AG04450 (cell line): Measurements from ENCODE around the gene ABHD1. TPM values are rescaled to one million over a fixed set of nuclear protein-coding genes. Genes with fewer than 3 reads are reported as not detected.

Source experiments
- CTCF ChIA-PET: fragments of 300-600, 350-600 bp; formaldehyde crosslinking; extraction: SDS; loops from one replicate; lab custom pipeline; 2022; ENCODE audit warnings: antibody characterized with exemption, inconsistent platforms; lab: Charles Lee
- POLR2A ChIA-PET: fragments of 350-600 bp; formaldehyde crosslinking; extraction: SDS; loops from one replicate; lab custom pipeline; 2021; ENCODE audit warnings: antibody characterized with exemption, inconsistent platforms; lab: Yijun Ruan, JAX
- DNase-seq: peaks from one replicate; pipeline ENCODE4 v3.0.0-alpha.2; 2011; ENCODE audit warnings: low read depth, low spot score
- H3K27ac ChIP-seq: one replicate; pipeline ENCODE4 v1.5.1; 2012; ENCODE audit warnings: low read depth, low read length, control low read depth
- H3K27me3 ChIP-seq: one replicate; pipeline ENCODE4 v1.6.0; 2012; ENCODE audit warnings: low read length; ENCODE audit not compliant: control insufficient read depth, insufficient read depth
- H3K4me3 ChIP-seq: 2 replicates; pipeline ENCODE4 v1.5.1; 2011; ENCODE audit warnings: mild to moderate bottlenecking, low read depth, low read length, control low read depth
- H3K9me3 ChIP-seq: 2 replicates; pipeline ENCODE4 v1.5.1; 2012; ENCODE audit warnings: low read length; ENCODE audit not compliant: control insufficient read depth, insufficient read depth
- CTCF ChIP-seq: IDR thresholded peaks from 2 replicates; pipeline ENCODE4 v1.5.1; 2011; ENCODE audit warnings: low read depth, low read length, control low read depth, inconsistent platforms
- polyA plus RNA-seq: library from polyadenylated mRNA; depleted of rRNA; stranded (reverse); fragments of >200 nt; gene quantifications from 2 replicates; pipeline ENCODE4 v1.2.3, GENCODE V29; 2011

ABHD1 gene
- polyA plus RNA-seq, 1 experiment = 0.10 TPM

GRCh38 chr2:27147935-27148334 is 24.3 kb downstream of the ABHD1 start:
- Histone ChIP-seq H3K27me3 (peaks cover 24% of the 10 kb centered on the region), H3K27ac (no peak overlapping the region), H3K9me3 (no peaks in the 10 kb centered on the region; the same call in 1 of the 2 replicates), H3K4me3 (no peak overlapping the region)
- ChIA-PET POLR2A (interaction anchor here (0.5 kb wide), 1 partner anchor 57 kb away, joined by 3 read pairs; no protein-coding TSS in a partner anchor), CTCF (interaction anchor here (1.1 to 1.5 kb wide), 2 partner anchors 14 to 44 kb away, joined by 3 to 5 read pairs; partner anchors contain the start of gene PREB)
- no peak for TF ChIP-seq CTCF
- no peak for DNase-seq

GRCh38 chr2:27148801-27149439 is 25.3 kb downstream of the ABHD1 start, which contains the start of gene TCF23:
Gene TCF23 (plus strand): TSS chr2:27149004. CDS start chr2:27149134, 130 bp downstream.
- no peak for DNase-seq
- ChIA-PET CTCF (interaction anchor here (0.9 to 1.1 kb wide), 2 partner anchors 43 to 47 kb away, joined by 3 read pairs; no protein-coding TSS in a partner anchor), POLR2A (interaction anchor here (0.5 kb wide), 1 partner anchor 58 kb away, joined by 3 read pairs; no protein-coding TSS in a partner anchor)
- no peak within 1 kb of the TSS for H3K4me3 ChIP-seq
- peaks cover 19% of the 10 kb centered on the region for H3K27me3 ChIP-seq
- H3K9me3 ChIP-seq = no peaks in the 10 kb centered on the region; the same call in 1 of the 2 replicates
- TF ChIP-seq CTCF = no peak
- no peak within 1 kb of the TSS for H3K27ac ChIP-seq

- ChIA-PET CTCF (interaction anchor here (0.6 to 1.4 kb wide), 3 partner anchors 16 to 48 kb away, joined by 3 read pairs; no protein-coding TSS in a partner anchor), POLR2A (no interaction called here)
- DNase-seq = no peak
- Histone ChIP-seq H3K27me3 (peaks cover 19% of the 10 kb centered on the region), H3K9me3 (no peaks in the 10 kb centered on the region; the same call in 1 of the 2 replicates), H3K4me3 (no peak overlapping the region), H3K27ac (no peak overlapping the region)
- TF ChIP-seq CTCF = no peak
Measured at GRCh38 chr2:27149570-27150405, 26.2 kb downstream of the ABHD1 start.

GRCh38 chr2:27150639-27151230 is 27.1 kb downstream of the ABHD1 start:
- H3K27ac ChIP-seq = no peak overlapping the region
- H3K4me3 ChIP-seq = no peak overlapping the region
- TF ChIP-seq CTCF = no peak
- no peak for DNase-seq
- CTCF ChIA-PET = interaction anchor here (0.6 to 1.4 kb wide), 3 partner anchors 17 to 40 kb away, joined by 3 read pairs; no protein-coding TSS in a partner anchor
- peaks cover 19% of the 10 kb centered on the region for H3K27me3 ChIP-seq
- H3K9me3 ChIP-seq = no peaks in the 10 kb centered on the region; the same call in 1 of the 2 replicates
- POLR2A ChIA-PET = no interaction called here
